ENCODE results near the gene UTF1. TPM values are rescaled to one million over a fixed set of nuclear protein-coding genes. Genes with fewer than 3 reads are reported as not detected.

Gene UTF1
- total RNA-seq, 4 donors from 2014 or later: not detected

- TF ChIP-seq CTCF (IDR thresholded peaks at IDR 0.05; ENCODE audit: low read depth): no peak
These were observed 39.8 kb upstream of the UTF1 start for GRCh38 chr10:133190225-133190624.

GRCh38 chr10:133191651-133192050 is 38.4 kb upstream of the UTF1 start:
- TF ChIP-seq CTCF (IDR thresholded peaks at IDR 0.05; ENCODE audit: low read depth): no peak

- no peak for TF ChIP-seq CTCF (IDR thresholded peaks at IDR 0.05; ENCODE audit: low read depth)
These were observed 35.9 kb upstream of the UTF1 start for GRCh38 chr10:133194151-133194550.

- no peak for TF ChIP-seq CTCF (IDR thresholded peaks at IDR 0.05; ENCODE audit: low read depth)
These were observed 34.9 kb upstream of the UTF1 start for GRCh38 chr10:133195096-133195495.

GRCh38 chr10:133195611-133196010 is 34.4 kb upstream of the UTF1 start:
- TF ChIP-seq CTCF (IDR thresholded peaks at IDR 0.05; ENCODE audit: low read depth): no peak

GRCh38 chr10:133196221-133196915 is 33.6 kb upstream of the UTF1 start:
- TF ChIP-seq CTCF (IDR thresholded peaks at IDR 0.05; ENCODE audit: low read depth): no peak

- TF ChIP-seq CTCF (IDR thresholded peaks at IDR 0.05; ENCODE audit: low read depth): no peak
These were observed 32.9 kb upstream of the UTF1 start for GRCh38 chr10:133196936-133197758.
